Cerebellar nuclear complex (tissue), 1 donor: ENCODE data around the gene IL18RAP.

Experiments used
- DNase-seq, 2 experiments: peaks; one replicate each; lab custom pipeline; 2025; lab: John Stamatoyannopoulos, UW

Gene IL18RAP

DNA sequence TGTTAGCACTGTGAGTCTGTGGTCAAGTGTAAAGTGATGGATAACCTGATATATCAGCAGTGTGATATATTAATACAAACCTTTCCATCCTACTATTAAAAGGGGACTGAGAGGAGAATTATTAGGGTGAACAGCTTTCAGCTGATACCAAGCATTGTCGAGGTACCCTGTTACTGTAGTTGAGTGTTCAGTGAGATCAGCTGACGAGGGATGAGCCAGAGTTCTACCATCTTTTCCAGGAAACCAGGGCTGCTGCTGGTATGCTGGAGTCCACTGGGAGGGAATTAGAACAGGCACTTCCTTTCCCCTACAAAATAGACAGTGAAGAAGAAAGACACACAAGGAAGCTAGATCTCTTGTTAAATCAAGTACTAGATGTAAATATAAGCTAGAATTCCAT, 408 bp downstream of the IL18RAP start:
- no peak for DNase-seq

DNA sequence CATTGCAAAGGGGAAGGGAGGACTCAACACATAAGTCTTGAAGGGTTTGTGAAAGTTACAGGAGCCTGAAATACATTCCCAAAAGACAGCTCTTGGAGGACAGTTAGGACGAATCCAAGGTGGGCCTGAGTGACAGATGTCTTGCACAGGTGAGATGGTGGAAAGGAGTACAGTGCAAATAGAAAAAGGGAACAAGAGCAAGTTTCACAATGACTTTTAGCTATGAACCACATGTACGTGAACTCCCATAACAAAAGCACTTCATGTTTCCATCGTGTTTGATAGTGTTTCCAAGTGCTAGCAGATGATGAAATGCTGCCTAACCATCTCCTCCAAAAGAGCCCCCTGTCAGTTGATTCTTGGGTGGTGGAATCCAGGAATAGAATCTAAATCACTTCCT, 1.8 kb downstream of the IL18RAP start:
- no peak for DNase-seq

DNA sequence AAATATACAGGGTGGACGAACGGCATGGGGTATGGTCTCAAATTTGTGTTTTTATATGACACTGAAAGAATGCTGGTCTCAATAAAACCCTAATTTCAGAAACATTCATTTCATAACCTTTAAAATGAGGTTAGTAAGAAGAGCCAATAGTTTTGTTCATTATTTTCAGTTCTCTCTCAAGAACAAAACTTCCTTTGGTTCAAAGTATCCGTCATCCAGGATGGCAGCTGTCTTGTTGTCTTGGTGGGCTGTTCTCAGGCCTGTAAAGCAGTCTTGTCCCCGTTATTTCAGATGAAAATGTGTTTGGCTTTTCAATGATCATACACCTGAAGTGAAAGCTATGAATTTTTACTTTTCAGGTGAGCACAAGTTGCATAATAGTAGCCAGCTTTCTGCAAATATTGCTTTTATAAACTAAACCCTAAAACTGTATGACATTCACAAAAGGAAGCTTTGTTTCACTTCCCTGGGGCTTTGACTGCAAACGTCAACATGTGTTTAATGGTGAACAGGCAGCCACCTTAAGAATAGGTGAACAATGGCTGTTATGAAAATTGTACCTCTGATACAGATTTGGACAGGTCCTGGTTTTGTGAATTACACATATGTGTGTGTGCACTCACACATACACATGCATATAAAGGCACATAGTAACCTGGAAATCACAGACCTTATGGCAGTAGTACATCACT, 2.6 kb downstream of the IL18RAP start:
- DNase-seq: no peak

DNA sequence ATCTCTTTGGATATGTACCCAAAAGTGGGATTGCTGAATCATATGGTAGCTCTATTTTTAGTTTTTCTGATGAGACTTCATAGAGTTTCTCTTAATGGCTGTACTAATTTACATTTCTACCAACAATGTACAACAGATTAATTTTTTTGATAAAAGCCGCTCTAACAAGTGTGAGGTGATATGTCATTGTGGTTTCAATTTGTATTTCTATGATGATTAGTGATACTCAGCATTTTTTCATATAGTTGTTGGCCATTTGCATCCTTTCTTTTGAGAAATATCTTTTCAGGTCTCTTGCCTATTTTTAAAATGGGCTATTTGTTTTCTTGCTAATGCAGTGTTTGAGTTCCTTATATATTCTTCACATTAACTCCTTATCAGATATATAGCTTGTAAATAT, 4.3 kb downstream of the IL18RAP start:
- no peak for DNase-seq

DNA sequence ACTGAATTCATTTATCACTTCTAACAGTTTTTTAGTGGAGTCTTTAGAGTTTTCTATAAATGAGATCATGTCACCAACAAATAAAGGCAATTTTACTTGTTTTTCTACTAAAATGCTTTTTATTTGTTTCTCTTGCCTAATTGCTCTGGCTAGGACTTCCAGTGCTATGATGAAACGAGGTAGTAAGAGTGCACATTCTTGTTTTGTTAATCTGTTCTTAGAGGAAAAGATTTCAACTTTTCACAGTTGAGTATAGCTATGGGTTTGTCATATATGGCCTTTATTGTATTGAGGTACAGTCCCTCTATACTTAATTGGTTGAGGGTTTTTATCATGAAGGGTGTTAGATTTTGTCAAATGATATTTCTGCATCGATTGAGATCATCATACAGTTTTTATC, 5.6 kb downstream of the IL18RAP start:
- no peak for DNase-seq

DNA sequence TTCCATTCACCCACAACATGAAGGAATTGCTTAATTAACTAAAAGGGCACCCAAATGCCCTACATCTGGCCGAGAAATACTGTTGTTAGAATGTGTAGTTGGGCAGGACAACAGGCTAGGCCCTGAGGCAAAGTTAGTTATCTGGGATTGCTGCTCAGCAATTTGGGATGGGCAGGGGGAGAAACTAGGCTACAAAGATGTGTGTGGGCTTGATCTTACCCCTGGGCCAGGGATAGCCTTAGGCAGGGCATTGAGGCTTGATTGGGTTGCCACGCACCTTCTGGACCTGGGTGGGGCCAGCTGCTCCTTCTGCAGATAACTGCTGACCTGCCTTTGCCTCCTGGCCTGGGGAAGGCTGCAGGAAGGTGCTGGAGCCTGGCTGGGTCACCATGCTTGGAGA, 9.4 kb downstream of the IL18RAP start:
- no peak for DNase-seq

DNA sequence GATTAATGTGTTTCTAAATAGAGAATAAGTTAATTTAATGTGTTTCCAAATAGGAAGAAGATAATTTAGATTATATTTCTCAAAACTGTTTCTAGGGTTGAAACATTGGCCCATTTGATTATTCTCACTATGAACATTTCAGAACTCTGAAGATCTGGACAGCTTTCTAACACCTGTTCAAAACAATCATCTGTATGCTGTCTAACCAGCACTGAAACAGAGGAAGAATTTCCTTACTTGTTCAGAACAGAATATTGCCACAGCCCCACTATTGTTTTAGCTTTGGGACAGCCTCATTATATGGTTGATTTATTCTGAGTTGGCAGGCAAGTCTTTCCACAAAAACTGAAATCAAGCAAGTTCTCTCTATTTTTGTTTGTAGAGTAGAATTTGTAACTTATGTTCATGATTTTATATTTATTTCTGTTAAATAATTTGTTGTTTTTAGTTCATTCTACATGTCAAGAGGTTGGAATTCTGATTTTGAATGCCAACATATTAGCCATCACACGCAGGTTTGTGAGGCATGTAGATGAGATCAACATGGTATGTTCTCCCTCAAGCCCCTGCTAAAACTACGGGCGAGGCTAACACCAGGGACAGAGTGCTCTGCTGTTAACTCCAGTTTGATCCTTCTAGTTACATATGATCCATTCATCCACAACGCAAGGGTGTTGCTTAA, 11.2 kb downstream of the IL18RAP start:
- no peak for DNase-seq

DNA sequence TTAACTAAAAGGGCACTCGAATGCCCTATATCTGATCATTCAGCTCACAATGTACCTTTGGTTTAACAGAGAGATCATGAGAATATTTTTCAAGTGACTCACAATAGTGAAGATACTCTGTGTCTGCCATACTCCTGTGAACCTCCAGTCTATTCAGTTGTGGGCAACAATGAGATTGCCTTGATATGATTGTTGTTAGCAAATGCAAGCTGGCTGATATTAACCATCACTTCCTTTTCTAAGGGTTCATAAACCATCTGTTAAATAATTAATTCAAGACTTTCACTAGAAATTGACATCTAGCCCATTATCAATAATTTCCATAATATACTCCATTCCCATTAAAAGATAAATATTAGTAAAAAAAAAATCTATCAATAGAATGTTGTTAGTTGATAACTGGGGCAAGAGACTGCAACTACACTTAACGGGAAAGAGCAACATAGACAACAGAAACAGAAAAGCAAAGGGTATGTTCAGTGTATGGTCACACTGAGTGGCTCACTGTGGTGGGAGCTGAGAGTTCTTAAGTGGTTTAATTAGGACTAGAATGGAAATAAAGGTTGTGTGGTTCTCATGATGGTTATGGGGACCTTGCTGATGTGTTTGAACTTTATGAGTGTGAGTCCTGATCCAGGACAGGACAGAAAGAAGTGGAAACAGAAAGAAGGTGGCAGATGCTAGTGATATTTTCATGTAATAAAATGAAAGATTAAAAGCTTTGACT, 11.9 kb downstream of the IL18RAP start:
- DNase-seq: no peak

DNA sequence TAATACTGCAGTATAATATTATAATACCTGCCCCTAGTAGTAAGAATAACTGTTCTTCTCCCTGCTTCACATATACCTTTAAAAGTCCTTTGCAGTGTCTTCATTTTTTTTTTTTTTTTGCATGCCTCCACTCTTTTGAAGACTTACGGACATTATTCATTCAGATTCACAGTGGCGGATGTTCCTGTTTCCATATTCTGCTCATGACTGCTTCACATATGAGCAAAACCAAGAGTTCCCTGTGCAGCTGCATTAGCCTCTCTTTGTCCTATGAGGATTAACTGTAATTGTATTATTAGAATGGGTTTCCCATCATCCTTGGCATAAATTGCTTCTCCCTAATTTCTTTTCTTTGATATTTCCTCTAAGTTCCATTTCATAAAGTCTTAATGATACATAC, 12.8 kb downstream of the IL18RAP start:
- DNase-seq: no peak

DNA sequence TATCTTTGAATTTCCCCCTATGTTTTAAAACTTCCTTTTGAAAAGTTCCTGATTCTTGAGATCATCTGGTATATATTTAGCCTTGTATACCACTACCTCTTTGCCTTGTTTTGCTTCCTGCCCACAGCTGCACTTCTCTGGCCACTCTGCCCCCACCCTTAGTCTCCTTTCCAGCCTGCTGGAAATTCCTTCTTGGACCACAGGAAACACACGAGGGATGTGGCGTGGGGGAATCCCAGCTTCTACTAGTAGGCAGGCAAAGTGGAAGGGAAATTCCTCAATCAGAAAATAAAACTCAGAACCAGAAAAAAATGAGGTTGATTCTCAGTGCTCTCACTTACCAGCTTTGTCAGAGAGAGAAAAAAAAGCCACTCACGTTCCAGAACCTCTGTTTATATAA, 13.4 kb downstream of the IL18RAP start:
- DNase-seq: no peak

DNA sequence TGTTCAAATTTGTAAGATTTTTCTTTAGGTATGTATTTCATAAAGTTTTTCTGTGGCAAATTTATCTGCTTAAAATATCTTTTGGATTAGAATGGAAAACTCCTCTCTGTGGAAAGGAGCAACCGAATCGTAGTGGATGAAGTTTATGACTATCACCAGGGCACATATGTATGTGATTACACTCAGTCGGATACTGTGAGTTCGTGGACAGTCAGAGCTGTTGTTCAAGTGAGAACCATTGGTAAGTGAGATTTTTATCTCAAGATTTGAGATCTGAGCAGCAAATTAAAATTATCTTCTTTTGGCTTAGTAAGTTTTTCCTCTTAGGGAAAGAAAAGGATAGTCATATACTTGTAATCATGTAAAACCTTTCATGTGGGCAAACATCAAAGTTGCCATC, 14.2 kb downstream of the IL18RAP start:
- DNase-seq: no peak

DNA sequence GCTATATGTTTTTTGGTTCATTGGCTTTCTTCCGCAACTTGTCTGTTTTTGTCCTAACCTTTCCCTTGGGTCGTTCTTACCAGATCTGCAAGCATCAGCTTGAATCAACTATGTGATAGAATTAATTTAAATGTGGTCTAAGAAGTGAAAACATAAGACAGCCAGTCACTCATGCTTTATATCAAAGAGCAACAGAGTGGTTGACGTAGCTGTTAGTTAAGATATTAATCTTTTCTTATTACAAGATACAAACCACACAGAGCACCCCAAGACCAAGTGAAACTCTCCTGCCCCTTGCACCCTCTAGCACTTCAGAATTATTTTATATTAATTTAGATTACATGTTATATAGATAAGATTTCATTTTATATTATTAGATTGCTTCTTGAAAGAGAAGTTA, 15.2 kb downstream of the IL18RAP start:
- no peak for DNase-seq

DNA sequence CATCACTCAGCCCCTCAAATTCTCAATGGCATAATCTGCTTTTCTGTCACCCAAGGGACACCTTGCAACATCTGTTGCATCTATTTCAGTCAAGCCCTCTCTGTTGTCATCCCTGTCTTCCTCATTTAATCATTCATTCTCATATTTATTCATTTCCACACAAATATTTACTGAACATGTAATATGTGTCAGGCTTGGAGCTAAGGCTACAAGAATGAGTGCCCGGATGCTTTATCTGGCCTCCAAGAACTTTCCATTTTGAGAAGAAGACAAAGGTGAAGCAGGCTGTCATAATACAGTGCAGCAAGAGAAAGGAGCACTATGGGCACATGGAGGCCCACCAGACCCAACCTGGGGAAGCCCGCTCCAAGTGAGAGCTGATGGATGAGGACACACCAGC, 15.6 kb downstream of the IL18RAP start:
- no peak for DNase-seq

DNA sequence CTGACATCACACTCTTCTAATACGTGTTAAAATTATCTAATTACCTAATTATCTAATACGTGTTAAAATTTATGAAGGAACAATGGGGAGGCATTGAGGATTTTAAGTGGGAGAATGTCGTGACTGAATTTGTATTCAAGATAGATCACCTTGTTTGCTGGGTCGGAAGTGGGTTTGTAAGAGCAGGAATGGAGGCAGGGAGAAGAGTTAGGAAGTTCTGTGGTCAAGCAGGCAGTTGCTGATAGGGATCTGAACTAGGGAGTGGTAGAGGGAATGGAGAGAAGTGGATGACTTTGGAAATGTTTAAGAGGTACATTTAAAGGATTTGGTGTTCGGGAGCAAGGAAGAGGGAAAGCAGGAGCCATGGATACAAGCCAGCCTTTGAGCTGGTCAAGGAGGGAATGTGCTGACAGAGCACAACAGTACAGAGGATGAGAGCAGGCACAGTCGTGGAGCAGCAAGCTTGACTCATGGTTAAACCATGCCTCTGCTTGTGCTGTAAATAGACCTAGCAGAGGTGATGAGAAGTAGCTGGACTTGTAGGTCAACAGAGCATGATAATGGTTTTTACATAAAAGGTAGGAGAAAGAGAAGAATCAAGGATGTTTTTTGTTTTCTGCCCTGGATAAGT, 16.2 kb downstream of the IL18RAP start:
- DNase-seq: no peak

DNA sequence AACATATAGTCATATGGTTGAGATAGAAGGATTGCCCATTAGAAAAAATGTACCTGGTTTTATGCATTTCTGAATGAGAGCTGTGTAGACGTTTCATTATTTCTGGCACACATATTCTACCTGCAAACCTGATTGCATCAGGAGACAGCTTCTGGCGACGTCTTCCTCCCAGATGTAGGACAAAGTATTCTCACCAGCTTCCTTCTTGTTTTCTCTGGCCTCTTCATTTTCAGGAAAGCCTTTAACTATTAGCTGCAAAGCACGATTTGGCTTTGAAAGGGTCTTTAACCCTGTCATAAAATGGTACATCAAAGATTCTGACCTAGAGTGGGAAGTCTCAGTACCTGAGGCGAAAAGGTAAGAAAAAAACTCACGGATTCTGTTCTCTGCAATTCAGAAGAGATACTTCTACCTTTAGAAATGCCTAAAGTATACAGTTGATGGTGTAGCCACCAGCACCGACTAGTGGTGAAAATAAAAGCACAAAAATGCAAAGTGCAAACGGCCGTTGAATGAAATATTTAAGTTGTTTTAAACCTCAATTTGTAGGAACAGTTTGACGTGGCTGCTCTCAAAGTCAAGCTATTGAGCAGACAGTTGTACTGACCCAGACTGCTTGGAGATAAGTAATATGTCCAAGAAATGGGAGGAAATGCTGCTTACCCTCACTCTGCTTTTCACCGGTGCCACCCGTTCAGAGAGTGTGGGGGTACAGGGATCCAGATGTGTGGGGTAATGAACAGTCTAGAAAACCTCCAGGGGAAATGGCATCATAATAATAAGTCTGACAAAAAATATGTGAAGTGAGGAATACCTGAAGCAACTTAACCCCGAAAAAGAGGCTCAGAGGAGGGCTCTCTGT, 20.2 kb downstream of the IL18RAP start:
- no peak for DNase-seq

DNA sequence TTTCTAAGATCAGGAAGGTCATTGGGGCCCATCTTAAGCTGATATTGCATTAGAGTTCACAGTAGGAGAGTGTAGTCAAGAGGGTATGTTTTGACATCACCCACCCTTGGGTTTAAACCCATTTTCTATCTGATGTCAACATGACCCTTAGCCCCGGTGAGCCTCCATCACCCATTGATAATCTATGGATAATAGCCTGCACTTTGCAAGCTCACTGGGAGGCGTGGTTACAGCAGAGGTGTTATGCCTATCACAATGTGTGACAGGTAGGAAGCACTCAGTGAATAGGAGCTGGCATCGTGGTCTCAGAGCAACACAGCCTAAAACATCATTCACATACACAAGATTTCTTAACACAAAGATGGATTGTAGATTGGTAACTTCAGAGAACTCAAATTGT, 21.3 kb downstream of the IL18RAP start:
- no peak for DNase-seq

DNA sequence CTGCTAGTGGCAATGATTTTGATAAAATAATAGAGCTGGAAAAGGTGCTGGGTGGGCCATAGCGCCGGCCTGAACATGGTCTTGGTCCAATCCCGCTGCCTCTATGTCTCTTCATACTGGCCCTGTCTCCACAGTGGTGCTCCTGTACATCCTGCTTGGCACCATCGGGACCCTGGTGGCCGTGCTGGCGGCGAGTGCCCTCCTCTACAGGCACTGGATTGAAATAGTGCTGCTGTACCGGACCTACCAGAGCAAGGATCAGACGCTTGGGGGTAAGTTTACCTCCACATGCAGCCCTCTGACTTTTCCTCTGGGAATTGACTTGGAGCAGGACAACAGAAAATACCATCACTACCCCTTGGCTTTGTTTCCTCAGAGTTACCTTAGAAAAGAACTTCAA, 24.0 kb downstream of the IL18RAP start:
- DNase-seq: no peak

DNA sequence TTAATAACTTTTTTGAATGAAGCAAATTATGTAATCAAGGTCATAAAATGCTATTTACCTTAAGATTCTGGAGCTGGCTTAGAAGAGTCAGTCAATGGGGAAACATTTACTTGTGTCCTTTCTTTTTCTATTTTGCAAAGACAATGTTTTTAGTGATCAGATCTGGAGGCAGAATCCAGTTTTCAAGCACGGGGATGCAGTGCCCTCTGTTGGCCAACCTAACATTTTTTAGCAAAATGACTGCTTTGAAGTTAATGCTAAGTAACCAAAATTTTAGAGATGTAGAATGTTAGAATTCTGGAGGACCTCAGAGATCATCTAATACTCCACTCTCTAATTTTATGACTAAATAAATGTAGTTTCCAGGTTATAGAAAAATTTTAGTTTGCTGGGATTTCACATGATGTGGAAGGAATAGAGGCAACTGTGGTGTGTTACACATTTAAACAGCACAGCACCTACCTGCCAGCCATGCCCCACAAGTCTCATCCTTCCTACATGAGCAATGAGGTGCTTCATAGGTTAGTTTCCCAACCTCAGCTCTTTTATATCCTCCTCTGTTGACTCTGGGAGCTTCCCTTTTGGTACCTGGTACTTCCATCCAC, 26.5 kb downstream of the IL18RAP start:
- DNase-seq: no peak

DNA sequence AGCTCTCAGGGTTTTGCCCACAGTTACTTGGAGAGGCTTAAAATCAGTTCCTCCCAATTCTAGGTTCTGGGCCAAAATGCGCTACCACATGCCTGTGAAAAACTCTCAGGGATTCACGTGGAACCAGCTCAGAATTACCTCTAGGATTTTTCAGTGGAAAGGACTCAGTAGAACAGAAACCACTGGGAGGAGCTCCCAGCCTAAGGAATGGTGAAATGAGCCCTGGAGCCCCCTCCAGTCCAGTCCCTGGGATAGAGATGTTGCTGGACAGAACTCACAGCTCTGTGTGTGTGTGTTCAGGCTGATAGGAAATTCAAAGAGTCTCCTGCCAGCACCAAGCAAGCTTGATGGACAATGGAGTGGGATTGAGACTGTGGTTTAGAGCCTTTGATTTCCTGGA, 29.0 kb downstream of the IL18RAP start:
- DNase-seq: no peak

DNA sequence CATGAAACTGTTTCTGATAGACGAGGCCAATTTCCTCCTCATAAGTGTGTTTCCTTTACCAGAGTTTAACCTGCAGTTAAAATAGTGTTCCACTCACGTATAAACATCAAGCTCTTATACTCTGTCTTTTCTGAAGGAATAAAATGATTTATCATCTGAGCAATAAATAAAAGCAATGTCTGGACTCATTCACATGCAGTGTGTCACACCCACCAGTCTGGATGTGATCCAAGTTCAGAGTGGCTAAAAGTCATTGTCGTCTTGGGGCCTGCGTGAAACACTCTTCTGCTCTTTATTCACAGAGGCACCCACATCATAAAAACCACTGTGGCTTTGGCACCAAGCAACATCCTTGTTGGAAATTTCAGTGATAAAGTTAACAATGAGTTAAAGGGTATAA, 30.5 kb downstream of the IL18RAP start:
- DNase-seq: no peak

DNA sequence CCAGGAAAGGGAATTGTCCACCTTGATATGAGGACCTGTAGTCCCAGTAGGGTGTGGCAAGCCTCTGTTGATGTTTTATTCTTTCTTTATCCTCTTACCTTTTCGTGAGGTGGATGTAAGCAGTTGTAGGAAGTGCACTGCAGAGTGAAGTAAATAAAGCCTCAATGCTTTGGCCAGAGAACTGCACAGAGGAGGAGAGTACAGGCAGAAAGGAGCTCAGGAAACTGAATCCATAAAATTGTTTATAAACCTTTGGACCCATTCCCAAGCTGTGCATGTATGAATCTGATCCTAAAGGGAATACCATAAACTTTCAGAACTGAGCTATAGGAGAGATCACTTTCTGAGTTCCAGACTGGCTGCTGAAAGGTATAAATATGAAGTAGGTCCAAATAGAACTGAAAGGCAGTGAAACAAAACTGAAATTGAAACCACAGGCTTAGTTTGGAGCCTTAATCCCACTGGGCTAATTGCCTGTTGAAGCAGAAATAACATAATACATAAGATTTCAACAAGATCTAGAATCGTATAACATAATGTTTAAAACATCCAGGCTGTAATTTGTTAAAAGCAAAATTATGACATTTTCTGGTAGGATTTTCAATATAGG, 32.2 kb downstream of the IL18RAP start:
- no peak for DNase-seq
